Sigmoid colon (tissue), 4 donors: ENCODE results near the gene PTX4.

Experiments used
- EP300 ChIP-seq, 4 donors: sonication (generic); formaldehyde crosslinking; IDR thresholded peaks; one replicate each; pipeline ENCODE4 v1.6.1; 2017; ENCODE audit warnings: antibody characterized with exemption in 4 of 4
- POLR2A ChIP-seq, 2 donors: fragments of 450-650 bp; IDR thresholded peaks; one replicate each; pipeline ENCODE4 v1.6.1; 2016; ENCODE audit warnings: antibody characterized with exemption in 2 of 2, mild to moderate bottlenecking in 2 of 2, moderate library complexity in 2 of 2
- POLR2AphosphoS5 ChIP-seq, 4 donors: sonication (generic); formaldehyde crosslinking; IDR thresholded peaks; one replicate each; pipeline ENCODE4 v1.6.1; 2017; ENCODE audit warnings: antibody characterized with exemption in 4 of 4
- TF ChIP-seq, protein P1 (sequence below), 4 experiments: fragments of 450-650 bp in 3 of 4; fragments of 200-600 bp in 1 of 4; IDR thresholded peaks; one replicate each; pipeline ENCODE4 v1.5.1; 2016 to 2019; ENCODE audit warnings: antibody characterized with exemption in 4 of 4, mild to moderate bottlenecking in 3 of 4, moderate library complexity in 2 of 4

DNA sequence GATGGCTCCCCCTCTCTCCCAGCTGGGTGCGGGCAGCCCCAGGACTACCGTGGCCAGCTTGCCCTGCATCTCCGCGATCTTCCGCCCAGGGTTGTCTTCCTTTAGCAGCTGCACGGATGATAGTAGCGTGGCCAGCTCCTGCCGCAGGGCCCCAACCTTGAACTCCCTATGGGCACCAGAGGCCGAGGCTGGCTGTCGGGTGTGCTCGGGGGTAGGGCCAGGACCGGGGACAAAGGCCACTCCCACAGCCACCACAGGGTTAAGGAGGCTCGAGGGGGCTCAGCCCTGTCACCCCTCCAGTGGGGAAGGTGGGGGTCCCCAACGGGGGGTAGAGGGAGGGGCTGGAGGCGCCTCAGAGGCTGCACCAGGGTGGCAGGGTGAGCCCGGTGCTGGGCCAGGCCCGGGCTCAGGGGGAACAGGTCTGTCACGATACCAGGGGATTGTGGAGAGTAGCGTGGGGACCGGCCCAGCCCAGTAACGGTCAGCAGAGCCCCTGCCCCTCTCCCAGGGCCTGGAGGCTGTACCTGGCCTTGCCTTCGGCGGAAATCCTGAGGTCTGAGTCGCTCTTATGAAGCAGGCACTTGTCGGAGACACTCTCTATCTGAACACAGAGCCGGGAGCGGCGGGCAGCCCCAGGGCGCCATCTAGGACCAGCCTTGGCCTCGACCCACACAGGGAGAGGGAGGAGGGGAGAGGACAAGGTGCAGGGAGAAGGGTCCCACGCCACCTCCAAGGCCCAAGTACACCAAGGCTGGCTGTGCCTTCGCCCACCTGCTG is 52.6 kb downstream of the PTX4 start:
- TF ChIP-seq, protein P1, sequence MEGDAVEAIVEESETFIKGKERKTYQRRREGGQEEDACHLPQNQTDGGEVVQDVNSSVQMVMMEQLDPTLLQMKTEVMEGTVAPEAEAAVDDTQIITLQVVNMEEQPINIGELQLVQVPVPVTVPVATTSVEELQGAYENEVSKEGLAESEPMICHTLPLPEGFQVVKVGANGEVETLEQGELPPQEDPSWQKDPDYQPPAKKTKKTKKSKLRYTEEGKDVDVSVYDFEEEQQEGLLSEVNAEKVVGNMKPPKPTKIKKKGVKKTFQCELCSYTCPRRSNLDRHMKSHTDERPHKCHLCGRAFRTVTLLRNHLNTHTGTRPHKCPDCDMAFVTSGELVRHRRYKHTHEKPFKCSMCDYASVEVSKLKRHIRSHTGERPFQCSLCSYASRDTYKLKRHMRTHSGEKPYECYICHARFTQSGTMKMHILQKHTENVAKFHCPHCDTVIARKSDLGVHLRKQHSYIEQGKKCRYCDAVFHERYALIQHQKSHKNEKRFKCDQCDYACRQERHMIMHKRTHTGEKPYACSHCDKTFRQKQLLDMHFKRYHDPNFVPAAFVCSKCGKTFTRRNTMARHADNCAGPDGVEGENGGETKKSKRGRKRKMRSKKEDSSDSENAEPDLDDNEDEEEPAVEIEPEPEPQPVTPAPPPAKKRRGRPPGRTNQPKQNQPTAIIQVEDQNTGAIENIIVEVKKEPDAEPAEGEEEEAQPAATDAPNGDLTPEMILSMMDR (IDR thresholded peaks at IDR 0.05): no peak
- TF ChIP-seq POLR2A (IDR thresholded peaks at IDR 0.05) (no peak), EP300 (IDR thresholded peaks at IDR 0.05) (no peak), POLR2AphosphoS5 (IDR thresholded peaks at IDR 0.05) (no peak)
